ENCODE data around the gene KCNH2. TPM values are rescaled to one million over a fixed set of nuclear protein-coding genes. Genes with fewer than 3 reads are reported as not detected.

KCNH2 gene
- total RNA-seq, 1 donor from 2014 or later, result 1.9 TPM

DNA sequence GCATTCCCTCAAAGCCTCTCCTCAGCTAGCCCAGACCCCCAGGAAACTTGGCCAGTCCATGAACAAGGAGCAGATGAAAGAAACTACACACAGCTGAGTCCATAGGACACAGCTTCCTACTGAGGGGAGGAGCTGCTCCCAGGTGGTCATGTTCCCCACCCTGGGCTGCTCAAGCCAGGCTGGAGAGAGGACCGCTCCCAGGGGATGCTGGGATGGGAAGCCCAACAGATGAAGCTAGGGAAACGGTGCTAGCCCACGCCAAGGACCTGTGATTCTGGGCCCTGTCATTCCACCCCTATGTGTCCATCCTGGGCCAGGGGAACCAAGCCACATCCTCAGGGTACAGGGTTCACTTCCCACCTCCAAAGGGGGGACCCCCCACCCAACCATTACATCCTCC lies 19.0 kb downstream of the KCNH2 start:
- no peak overlapping the region for H3K4me3 ChIP-seq (ENCODE audit: low read depth, low read length)
- DNase-seq (ENCODE audit: low read depth), result no peak
- TF ChIP-seq, protein P1, sequence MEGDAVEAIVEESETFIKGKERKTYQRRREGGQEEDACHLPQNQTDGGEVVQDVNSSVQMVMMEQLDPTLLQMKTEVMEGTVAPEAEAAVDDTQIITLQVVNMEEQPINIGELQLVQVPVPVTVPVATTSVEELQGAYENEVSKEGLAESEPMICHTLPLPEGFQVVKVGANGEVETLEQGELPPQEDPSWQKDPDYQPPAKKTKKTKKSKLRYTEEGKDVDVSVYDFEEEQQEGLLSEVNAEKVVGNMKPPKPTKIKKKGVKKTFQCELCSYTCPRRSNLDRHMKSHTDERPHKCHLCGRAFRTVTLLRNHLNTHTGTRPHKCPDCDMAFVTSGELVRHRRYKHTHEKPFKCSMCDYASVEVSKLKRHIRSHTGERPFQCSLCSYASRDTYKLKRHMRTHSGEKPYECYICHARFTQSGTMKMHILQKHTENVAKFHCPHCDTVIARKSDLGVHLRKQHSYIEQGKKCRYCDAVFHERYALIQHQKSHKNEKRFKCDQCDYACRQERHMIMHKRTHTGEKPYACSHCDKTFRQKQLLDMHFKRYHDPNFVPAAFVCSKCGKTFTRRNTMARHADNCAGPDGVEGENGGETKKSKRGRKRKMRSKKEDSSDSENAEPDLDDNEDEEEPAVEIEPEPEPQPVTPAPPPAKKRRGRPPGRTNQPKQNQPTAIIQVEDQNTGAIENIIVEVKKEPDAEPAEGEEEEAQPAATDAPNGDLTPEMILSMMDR (conservative IDR thresholded peaks at IDR 0.05; ENCODE audit: low read depth, low read length), result no peak

DNA sequence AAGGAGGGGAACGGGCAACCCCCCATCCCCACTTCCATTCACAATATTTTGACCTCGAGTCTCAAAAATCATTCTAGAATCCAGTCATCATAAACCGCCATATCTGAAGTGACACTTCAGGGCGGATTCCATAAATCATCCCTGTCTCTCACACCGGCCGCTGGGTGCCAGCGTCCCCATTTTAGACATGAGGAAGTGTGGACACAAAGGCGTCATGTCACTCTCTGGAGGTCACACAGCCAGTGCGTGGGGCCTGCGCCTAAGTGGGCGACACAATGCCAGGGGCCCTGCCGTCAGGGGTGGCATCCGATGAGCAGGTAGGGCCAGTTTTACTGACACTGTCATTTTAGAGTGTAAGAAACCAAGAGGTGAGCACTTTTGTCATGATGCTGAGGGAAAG lies 19.5 kb downstream of the KCNH2 start:
- no peak overlapping the region for H3K4me3 ChIP-seq (ENCODE audit: low read depth, low read length)
- no peak for DNase-seq (ENCODE audit: low read depth)
- TF ChIP-seq, protein P1 (conservative IDR thresholded peaks at IDR 0.05; ENCODE audit: low read depth, low read length), result no peak

DNA sequence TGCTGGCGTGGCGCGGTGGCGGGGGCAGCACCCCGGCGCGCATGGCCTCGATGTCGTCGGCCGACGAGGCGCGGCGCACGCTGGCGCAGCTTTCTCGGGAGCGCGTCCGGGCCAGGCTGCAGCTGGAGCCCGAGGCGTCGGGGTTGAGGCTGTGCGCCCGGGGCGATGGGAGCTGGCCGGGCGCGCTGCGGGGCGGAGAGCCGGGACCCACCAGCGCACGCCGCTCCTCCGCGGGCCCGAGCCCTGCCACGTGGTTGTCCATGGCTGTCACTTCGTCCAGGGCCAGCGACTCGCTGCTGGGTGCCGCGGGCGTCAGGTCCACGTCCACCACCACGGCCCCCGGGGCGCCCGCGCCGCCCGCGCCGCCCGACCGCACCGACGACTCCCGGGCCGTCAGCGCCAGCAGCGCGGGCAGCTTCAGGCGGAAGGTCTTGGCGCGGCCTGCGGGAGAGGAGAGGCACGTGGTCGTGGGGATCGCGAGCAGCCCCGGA lies 20.0 kb downstream of the KCNH2 start:
- TF ChIP-seq, protein P1 (conservative IDR thresholded peaks at IDR 0.05; ENCODE audit: low read depth, low read length), result no peak
- no peak overlapping the region for H3K4me3 ChIP-seq (ENCODE audit: low read depth, low read length)
- no peak for DNase-seq (ENCODE audit: low read depth)

DNA sequence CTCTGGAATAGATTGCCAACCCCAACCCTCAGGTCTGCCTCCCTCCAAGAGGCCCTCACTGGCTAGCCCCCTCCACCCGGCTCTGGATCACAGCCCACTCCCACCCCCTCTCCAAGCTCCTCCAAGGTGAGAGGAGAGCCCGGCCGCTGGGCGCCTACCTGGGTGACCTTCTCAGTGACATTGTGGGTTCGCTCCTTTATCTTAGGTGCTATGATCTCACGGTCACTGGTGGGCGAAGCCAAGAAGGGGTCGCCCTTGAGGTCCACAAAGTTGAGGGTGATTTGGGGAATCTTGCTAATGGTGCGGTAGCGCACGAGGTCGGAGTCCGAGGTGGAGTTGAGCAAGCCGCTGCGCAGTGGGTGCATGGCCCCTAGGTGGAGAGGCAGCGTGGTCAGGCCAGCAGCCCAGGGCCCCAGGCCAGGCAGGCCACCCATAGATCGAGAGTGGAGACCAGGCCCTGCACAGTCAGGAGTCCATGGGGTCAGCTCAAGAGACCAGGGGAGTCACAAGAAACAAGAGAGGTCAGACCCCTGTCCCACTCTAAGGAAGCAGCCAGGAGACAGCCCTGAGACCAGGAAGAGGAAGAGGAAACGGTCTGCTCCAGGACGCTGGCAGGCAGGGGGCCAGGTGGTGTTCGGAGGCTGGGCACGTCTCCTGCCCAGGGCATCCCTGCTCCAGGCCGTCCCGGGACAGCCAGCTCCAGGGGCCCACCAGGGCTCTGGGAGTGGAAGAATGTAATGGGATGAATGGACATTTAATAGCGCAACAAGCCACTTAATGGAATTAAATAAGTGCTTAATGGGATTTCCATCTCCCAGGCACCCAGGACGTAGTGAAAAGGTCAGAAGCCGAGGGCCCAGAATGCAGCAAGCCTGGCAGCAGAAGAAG lies 20.7 kb downstream of the KCNH2 start:
- H3K4me3 ChIP-seq (ENCODE audit: low read depth, low read length), result no peak overlapping the region
- TF ChIP-seq, protein P1 (conservative IDR thresholded peaks at IDR 0.05; ENCODE audit: low read depth, low read length), result no peak
- no peak for DNase-seq (ENCODE audit: low read depth)

DNA sequence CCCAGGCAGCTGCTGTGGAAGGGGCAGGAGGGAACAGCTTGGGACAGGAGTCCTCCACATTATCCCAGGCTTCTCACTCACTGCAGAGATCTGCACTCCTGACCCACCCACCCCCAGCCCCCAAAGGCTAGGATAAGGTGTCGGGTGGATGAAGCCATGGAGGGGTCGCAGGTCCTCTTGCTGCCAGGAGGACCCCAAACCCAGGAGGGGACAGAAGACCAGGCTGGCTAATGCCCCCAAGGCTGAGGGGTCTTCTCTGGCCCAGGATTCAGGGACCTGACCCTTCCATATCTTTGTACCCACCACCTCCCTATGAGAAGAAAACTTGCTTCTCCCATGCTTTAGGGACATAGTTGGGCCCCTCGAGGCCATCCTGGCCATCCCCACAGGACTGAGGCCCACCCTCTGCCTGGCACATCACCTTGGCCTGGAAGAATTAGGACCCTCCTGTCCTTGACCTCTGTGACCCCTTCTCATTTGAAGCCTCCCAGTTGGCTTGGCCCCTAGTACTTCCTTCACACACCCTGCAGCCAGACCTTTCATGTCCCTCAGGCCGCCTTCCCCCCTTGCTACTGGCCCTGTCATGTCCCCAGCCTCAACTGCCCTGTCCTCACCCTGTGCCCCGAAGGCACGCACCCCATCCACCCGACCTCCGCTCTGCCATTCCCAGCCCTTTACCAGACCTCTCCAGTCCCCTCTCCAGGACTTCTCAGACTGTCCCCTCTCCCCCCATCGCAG lies 21.6 kb downstream of the KCNH2 start:
- DNase-seq (ENCODE audit: low read depth), result no peak
- TF ChIP-seq, protein P1 (conservative IDR thresholded peaks at IDR 0.05; ENCODE audit: low read depth, low read length), result no peak
- H3K4me3 ChIP-seq (ENCODE audit: low read depth, low read length), result no peak overlapping the region

DNA sequence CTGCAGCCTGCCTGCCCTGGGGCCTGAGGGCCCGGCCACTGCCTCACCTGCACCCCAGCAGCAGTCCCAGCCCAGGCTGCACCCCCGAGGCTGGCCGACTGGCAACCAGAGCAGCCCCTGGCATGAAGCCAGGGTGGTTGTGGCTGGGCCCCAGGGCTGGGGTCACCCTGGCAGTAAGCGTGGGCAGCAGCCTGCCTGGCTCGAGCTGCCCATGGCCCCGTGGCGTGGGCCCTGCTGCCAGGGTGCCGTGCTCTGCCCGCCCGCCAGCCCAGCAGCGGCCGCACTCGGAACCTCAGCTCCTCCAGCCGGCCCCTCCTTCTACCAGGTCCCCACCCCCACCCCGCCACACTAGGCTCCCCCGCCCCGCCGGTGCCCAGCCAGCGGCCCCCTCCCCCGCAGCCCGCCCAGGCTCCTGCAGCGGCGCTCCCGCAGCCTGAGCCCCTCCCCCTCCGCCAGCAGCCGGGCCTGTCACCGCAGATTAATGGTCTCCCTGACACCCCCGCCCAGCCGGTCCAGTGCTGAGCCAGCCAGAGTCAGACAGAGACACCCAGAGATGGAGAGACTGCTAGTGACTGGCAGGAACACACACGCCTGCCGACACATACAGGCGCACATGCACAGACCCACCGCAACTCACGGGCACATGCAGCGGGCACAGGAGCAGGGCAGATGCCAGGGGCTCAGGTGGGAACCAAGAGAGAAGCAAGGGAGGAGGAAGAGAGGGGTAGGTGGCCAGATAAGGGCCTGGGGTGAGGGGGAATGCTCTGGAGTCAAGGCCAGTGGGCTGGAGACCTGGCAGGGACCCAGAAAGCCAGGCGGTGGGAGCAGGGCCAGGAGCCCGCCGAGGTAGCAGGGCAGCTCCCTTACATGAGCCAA lies 22.4 kb downstream of the KCNH2 start:
- TF ChIP-seq, protein P1 (conservative IDR thresholded peaks at IDR 0.05; ENCODE audit: low read depth, low read length), result no peak
- no peak for DNase-seq (ENCODE audit: low read depth)
- no peak overlapping the region for H3K4me3 ChIP-seq (ENCODE audit: low read depth, low read length)
